Activated T-helper 9 cell treated with anti-CD3 and anti-CD28 coated beads, Interleukin-2, amount 50 U/mL, for 16 hours (primary cell): Measurements from ENCODE around the gene ARHGAP28.
"Not testable (repeated sequence)": the region's sequence is repeated elsewhere in the genome, so short reads cannot be mapped to it uniquely, and the experiment has no call there.

Source experiments
- DNase-seq: peaks from one replicate; pipeline ENCODE4 v3.0.0-alpha.2; 2020; ENCODE audit warnings: low read depth

ARHGAP28 gene

DNA sequence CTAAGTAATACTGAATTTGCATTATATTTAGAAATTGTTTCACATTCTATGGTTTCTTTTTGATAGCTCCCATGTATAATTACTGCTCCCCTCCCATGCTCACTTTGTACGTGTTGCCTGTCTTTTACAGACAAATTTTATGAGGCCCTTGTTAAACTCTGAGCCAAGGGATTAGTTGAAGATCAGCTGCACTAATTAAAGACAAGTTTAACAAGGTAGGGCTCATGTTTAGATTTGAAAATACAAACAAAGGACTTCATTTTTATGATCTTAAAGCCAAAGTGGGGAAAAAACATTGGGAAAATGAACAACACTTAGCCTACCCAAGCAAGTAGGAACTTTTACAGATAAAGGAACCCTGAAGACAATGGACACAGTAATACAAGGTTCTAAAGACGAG lies 46.2 kb downstream of the ARHGAP28 start:
- no peak for DNase-seq

DNA sequence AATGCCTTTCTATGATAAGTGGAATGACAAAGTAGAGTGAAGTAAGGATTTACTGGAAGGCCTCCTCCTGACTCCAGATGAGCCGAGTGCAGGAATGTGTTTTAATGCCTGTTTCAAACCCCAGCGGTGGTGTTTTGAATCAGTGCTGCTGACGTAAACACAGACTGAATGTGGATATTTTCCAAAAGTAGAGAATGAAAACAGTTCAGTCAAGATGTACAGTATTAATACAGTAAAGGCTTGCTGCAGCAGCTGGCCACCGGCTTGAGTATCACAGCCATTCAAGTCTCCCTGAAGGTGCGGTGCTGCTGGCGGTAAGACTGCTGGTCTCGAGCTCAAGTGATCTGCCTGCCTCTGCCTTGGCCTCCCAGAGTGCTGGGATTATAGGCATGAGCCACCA lies 46.7 kb downstream of the ARHGAP28 start:
- DNase-seq = no peak

GRCh38 chr18:6777509-6777908 lies 48.0 kb downstream of the ARHGAP28 start:
- no peak for DNase-seq

DNA sequence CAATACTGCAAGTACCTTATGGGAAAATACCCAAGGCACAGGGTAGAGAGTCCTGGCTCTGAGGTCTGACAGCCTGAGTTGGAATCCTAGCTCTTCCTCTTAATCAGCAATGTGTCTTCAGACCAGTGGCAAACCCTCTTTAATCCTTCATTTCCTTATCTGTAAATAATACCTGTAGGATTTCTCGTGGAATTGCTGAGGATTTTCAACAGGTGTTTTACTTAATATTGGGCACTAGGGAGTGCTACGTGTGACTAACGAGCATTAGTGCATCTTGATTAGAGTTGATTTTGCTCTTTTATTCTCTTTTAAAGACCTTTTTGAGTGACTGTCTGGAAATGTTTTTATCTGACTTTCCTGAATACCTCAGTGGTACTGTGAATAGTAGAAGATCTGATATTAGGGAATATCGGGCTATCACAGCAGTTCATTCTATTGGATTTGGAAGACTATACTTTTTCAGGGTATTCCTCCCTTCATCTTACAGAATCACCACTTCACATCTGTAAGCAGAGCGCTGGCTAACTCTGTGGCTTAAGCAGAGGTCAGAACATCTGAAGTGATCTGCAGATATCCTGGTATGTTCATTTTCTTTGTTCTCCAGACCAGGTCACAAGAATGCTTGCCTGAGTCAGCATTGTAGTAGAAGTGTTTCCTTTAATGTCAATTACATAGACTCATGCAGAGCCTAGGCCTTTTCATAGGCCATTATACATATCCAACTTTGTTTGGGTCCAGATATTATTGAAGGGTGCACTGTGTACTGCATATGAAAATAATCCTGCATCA lies 49.1 kb downstream of the ARHGAP28 start:
- DNase-seq = no peak

DNA sequence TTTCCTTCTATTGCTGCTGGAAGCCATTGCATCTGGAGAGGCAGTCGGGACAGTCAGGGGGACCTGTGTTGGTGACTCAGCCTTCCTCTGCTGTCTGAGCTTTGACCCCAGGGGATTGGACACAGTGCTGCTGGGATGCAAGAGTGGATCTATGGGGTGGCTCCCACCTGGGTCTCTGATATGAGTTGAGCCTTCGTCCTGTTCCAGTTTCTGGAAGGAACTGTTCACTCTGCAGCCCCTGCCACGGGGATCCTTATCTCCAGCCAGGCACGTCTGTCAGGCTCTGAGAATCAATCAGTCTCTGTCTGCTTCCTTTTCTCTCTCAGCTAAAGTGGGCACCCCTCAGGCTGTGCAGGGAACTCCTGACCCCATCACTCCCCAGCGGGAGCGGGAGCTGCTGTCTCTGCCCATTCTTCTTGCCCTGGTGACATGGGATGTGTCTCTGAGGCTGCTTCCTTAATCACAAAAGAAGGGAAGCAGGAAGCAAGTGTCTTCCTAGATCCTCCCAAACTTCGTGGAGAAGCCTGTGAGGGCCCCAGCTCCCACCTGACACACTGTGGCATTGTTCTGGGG lies 51.7 kb downstream of the ARHGAP28 start:
- no peak for DNase-seq

DNA sequence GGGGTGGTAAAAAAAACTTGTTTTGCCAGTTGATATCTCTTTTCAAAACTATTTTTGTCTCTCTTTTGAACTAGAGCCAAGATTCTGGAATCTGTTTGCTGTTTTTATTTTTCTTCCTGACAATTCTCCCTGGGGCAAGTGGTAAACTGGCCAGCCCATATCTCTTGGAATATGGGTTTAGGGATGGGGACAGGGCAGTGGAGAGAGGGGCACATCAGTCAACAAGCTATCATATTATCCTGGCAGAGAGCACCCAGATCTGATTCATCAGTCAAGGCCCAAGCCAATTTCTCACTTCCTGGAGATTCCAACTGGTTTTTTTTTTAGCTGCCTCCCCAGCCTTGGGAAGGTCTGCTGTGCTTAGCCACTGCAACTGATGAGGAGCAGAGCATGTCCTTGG lies 52.3 kb downstream of the ARHGAP28 start:
- DNase-seq = no peak

GRCh38 chr18:6782861-6783260 lies 53.3 kb downstream of the ARHGAP28 start:
- DNase-seq = no peak

DNA sequence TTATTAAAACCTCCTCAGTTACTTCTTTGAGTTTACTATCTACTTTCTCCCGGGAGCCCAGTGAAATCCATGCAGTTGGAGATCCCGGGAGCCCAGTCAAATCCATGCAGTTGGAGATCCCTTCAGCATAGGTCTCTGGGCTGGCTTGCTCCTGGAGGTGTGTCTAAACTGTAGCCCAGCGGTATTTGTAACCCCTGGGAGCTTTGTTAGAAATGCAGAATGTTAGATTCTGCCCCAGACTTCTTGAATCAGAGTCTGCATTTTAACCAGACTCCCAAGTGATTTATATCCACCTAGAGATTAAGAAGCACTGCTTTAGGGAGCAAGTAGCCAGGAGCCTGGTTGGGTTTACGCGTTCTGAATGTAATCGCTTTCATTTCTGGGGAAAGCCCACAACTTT lies 54.5 kb downstream of the ARHGAP28 start:
- DNase-seq = no peak

- no peak for DNase-seq
Measured at GRCh38 chr18:6785001-6785400, 55.5 kb downstream of the ARHGAP28 start.

DNA sequence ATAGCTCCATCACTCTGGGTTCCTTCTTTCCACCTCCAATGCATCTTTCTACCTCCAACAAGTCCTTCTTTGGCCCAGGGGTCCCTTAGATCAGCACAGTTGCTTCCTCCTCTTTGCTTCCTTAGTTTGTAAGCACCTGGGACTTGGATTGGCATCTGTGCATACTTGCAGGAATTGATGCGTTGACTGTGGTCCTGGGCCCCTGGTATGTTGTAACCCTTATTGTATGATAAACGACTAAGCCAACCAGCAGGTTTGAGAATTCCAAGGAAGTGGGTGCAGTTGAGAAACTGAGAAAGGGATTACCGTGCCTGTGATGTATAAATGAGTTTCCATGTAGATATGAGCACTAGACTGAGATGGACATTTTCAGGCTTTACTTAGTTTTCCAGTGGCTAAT lies 55.9 kb downstream of the ARHGAP28 start:
- no peak for DNase-seq

GRCh38 chr18:6792391-6792790 lies 62.9 kb downstream of the ARHGAP28 start:
- no peak for DNase-seq

DNA sequence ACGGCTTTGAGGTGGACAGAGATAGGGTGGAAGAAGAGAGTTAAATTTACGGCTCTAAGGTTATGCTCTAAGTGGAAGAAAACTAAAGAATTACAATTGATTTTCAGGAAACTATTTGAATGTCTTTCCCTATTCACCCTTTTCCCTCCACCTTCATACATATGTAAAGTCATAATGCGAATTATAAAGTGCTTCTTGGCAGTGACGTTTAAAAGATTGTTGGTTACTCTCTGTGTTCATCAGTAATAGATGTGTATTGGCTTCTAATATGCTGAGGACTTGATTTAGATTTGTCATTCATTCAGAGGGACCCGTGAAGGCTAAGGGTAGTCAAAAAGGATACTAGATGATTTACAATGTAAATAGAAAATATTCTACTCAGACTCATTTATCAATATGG lies 63.9 kb downstream of the ARHGAP28 start:
- DNase-seq = no peak

DNA sequence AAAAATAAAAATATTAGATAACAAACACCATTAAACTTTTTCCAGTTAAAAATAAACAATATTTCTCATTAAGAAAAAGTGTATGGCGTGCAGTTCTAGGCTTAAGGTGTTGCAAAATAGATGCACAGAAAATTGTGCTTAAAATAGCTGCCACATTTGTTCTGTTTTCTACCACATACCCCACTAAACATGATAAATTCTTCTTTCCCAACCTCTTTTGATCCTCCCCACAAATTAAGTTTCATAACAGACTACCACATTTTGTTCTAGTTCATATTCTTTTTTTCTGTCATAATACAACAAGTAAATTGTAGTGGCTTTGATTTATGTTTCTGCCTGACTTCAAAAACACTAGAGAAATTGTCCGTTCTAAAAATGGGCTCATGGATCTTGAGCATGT lies 64.5 kb downstream of the ARHGAP28 start:
- no peak for DNase-seq

GRCh38 chr18:6795307-6795706 lies 65.8 kb downstream of the ARHGAP28 start:
- DNase-seq = no peak

DNA sequence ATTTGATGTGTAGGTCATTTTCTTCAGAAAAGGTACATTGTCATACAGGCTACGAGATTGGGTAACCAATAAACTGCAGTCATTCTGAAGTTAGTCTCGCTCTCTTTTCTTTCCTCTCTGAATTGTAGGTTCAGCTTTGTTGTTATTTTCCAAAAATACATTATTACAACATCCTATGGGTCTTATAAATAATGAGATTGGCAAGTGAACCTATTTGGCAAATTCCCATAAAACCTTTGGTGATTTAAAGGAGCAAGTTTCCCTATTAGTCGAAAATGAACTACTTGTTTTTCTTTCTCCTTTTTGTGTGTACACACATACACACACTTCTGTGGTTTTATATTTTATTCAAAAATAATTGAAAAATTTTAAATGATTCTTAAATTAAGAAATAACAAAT lies 67.0 kb downstream of the ARHGAP28 start:
- DNase-seq = no peak

GRCh38 chr18:6797171-6797570 lies 67.7 kb downstream of the ARHGAP28 start:
- DNase-seq = no peak

DNA sequence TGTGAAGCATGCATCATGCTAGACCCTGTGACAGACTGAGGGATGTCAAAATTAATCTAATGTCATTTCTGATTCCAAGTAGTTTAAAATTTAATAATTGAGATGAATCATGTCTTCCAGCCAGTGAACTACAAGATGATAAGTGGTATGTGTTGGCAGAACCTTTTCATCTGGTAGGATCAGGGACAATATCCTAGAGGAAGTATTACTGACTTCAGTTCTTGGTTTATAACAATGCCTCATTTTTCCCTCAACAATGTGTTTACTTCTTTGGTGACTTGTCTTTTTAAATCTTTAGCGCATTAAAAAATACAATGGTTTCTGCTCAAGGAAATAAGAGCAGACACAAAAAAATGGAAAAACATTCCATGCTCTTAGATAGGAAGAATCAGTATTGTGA lies 69.4 kb downstream of the ARHGAP28 start:
- no peak for DNase-seq

GRCh38 chr18:6800309-6800708 lies 70.8 kb downstream of the ARHGAP28 start:
- not testable (repeated sequence) for DNase-seq

DNA sequence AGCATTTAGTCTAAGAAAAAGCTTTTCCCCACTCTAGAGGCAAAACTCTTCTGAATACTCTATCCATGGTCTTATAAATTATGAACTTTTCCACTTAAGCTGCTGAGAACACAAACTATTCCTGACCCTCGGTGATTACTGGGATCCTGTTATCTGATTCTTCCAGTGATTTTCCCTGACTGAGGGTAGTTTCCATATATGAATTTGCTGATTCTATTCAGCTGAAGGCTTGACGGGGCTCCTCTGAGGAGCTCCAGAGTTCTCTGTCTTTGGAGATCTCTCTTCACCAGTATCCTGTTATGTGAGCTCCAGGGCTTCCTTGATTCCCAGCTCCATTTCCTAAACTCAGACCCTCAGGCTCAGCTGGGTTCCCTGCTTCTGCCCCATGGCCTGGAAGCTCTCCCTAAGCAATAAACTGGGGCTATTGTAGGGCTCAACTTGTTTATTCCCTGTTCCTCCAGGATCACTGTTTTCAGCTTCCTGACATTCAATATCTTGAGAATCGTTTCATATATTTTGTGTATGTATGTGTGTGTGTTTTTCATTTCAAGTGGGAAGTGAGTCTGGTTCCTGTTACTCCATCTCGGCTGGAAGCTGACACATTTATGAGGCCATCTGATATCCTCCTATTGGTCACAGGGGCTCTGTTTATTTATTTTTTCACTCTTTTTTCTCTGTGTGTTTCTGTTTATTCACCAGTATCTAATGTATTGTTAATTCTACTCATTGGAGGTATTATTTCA lies 78.2 kb downstream of the ARHGAP28 start:
- DNase-seq = no peak

DNA sequence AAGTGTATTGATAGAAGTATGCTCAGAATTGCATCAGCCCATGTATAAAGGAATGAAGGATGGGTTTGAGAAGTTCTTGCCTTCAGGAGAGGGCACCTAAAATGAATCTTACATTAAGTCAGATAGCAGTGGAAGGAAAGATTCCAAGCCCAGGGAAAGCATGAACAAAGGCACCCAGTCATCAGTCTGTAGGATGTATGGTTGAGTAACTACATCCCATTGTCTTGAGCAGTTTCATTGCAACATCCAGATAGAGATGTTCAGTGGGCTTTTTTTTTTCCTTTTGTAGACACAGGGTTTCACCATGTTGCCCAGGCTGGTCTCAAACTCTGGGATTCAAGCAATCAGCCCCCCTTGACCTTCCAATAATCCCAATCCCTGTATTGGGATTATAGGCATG lies 80.7 kb downstream of the ARHGAP28 start:
- no peak for DNase-seq

- no peak for DNase-seq
Measured at GRCh38 chr18:6811816-6812215, 82.3 kb downstream of the ARHGAP28 start.

GRCh38 chr18:6814882-6815425 lies 85.4 kb downstream of the ARHGAP28 start:
- no peak for DNase-seq

- no peak for DNase-seq
Measured at GRCh38 chr18:6816154-6816553, 86.6 kb downstream of the ARHGAP28 start.
